Measurements from ENCODE around the gene CSNK1A1.

- TF ChIP-seq CTCF (IDR thresholded peaks at IDR 0.05) (no peak), POLR2A (IDR thresholded peaks at IDR 0.05) (no peak)
Observed at GRCh38 chr5:149496166-149496565, 55.1 kb downstream of the CSNK1A1 start.
